OCI-LY1 (cell line): ENCODE data around the gene ARL15.

ENCODE experiments used
- EZH2 ChIP-seq: fragments of 200-600 bp; sonication (generic), shearing (Covaris generic); IDR thresholded peaks from 2 replicates; pipeline ENCODE4 v1.8.0; 2017; ENCODE audit warnings: borderline replicate concordance, mixed run types, mild to moderate bottlenecking, antibody characterized with exemption, low read length, moderate library complexity, mixed read lengths
- TF ChIP-seq, protein P1 (sequence below): fragments of 200-600 bp; sonication (generic), shearing (Covaris generic); IDR thresholded peaks from 2 replicates; pipeline ENCODE4 v1.5.1; 2017; ENCODE audit warnings: mild to moderate bottlenecking, antibody characterized with exemption, low read length, moderate library complexity, mixed read lengths

- TF ChIP-seq, protein P1, sequence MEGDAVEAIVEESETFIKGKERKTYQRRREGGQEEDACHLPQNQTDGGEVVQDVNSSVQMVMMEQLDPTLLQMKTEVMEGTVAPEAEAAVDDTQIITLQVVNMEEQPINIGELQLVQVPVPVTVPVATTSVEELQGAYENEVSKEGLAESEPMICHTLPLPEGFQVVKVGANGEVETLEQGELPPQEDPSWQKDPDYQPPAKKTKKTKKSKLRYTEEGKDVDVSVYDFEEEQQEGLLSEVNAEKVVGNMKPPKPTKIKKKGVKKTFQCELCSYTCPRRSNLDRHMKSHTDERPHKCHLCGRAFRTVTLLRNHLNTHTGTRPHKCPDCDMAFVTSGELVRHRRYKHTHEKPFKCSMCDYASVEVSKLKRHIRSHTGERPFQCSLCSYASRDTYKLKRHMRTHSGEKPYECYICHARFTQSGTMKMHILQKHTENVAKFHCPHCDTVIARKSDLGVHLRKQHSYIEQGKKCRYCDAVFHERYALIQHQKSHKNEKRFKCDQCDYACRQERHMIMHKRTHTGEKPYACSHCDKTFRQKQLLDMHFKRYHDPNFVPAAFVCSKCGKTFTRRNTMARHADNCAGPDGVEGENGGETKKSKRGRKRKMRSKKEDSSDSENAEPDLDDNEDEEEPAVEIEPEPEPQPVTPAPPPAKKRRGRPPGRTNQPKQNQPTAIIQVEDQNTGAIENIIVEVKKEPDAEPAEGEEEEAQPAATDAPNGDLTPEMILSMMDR: no peak
- no peak for TF ChIP-seq EZH2
These were observed 353.7 kb downstream of the ARL15 start for GRCh38 chr5:53956632-53957031.
